ENCODE results near the gene SPATA13.

GRCh38 chr13:24172071-24172470, 11.6 kb downstream of the SPATA13 start:
- TF ChIP-seq CTCF (IDR thresholded peaks at IDR 0.05 in 8 of 11, conservative IDR thresholded peaks at IDR 0.05 in 3 of 11) (no peak), POLR2AphosphoS5 (IDR thresholded peaks at IDR 0.05) (no peak), POLR2A (IDR thresholded peaks at IDR 0.05) (no peak)
